Right lobe of liver (tissue), 6 donors: Measurements from ENCODE around the gene PDIA4. TPM values are rescaled to one million over a fixed set of nuclear protein-coding genes. Genes with fewer than 3 reads are reported as not detected.
A peak's percentile ranks its signal among the peaks of the same experiment; 100 is the strongest.

Experiments used
- ATAC-seq, 4 donors: fragments of 200-7000 bp; cut with Tn5 transposase; one replicate each; pipeline ENCODE4 v1.9.1; 2020; ENCODE audit warnings: mild to moderate bottlenecking in 4 of 4, moderate library complexity in 4 of 4
- DNase-seq, 3 donors: peaks; one replicate each; pipeline ENCODE4 v3.0.0-alpha.2; 2020
- H3K27ac ChIP-seq, 3 donors: fragments of 200-600 bp; one replicate each; pipeline ENCODE4 v1.8.0; 2022
- H3K27me3 ChIP-seq, 2 donors: fragments of 200-600 bp; one replicate each; pipeline ENCODE4 v1.8.0; 2022
- H3K36me3 ChIP-seq, 4 donors: fragments of 200-600 bp; sonication (generic) in 1 of 4; one replicate each; pipeline versions ENCODE4 v1.5.1 to v1.8.0; 2017 to 2022; ENCODE audit warnings: control low read depth in 1 of 4
- H3K4me1 ChIP-seq, 4 donors: fragments of 200-600 bp; sonication (generic) in 1 of 4; one replicate each; pipeline versions ENCODE4 v1.5.1 to v1.8.0; 2017 to 2022; ENCODE audit warnings: control low read depth in 1 of 4
- H3K4me3 ChIP-seq, 3 donors: fragments of 200-600 bp; one replicate each; pipeline ENCODE4 v1.8.0; 2022
- H3K9me3 ChIP-seq, 4 donors: fragments of 200-600 bp; sonication (generic) in 1 of 4; one replicate each; pipeline versions ENCODE4 v1.5.1 to v1.8.0; 2017 to 2022; ENCODE audit warnings: control low read depth in 1 of 4
- CTCF ChIP-seq, 4 donors: fragments of 200-600 bp in 3 of 4; fragments of 450-650 bp in 1 of 4; IDR thresholded peaks; one replicate each; pipeline versions ENCODE4 v1.5.1 to v1.8.0; 2016 to 2022; ENCODE audit warnings: antibody characterized with exemption in 4 of 4, mild to moderate bottlenecking in 2 of 4
- POLR2A ChIP-seq: fragments of 450-650 bp; IDR thresholded peaks from one replicate; pipeline ENCODE4 v1.6.1; 2017; ENCODE audit warnings: antibody characterized with exemption, mild to moderate bottlenecking
- WGBS: methylation state at CpG from one replicate; pipeline ENCODE4 v1.1.6; 2018; ENCODE audit warnings: low coverage, low lambda C conversion rate; ENCODE audit not compliant: insufficient coverage; ENCODE audit errors: missing lambda C conversion rate; 5-methylcytosine and 5-hydroxymethylcytosine counted together
- intact Hi-C, 2 donors: fragments of 100-400 bp; cut with DNase I; formaldehyde crosslinking; loops; one replicate each; pipeline versions ENCODE4 v1.11.2 to v1.14.1; 2022
- total RNA-seq, 6 experiments: library from RNA; depleted of rRNA in 2 of 6; stranded (reverse); fragments of >200 nt in 2 of 6; fragmentation: NEBNext Ultra II Directional in 3 of 6; extraction: Animal tissue kit (Norgen Biotek cat#: 25700) in 3 of 6; gene quantifications; one replicate each; pipeline versions ENCODE4 v1.1.0 to v1.2.4, GENCODE V29; 2016 to 2023
- donor health status: DM: no; HTN: yes; CAD: no.
- donor health status: DM: no; HTN: no; CAD: no.
- donor health status: DM: no; HTN: no; CAD: no.
- donor health status: DM: no; HTN: yes; CAD: no.
- donor health status: DM: no; HTN: yes; CAD: no.

The PDIA4 gene
- total RNA-seq, 6 experiments from 2014 or later = 218 to 368 (median 272) TPM

- DNase-seq = no peak
- WGBS = 78% methylated on average over 5 of the region's 5 CpGs
- H3K4me3 ChIP-seq = no peak overlapping the region
- ATAC-seq = no peak
- no peaks in the 10 kb centered on the region for H3K27me3 ChIP-seq
- peaks cover 0 to 43% (median 25%) of the 10 kb centered on the region in 4 donors for H3K36me3 ChIP-seq
- no peak overlapping the region for H3K27ac ChIP-seq
- no peak for TF ChIP-seq POLR2A
- no peak for TF ChIP-seq CTCF (IDR thresholded peaks at IDR 0.05)
- no peaks in the 10 kb centered on the region for H3K4me1 ChIP-seq
- no peaks in the 10 kb centered on the region for H3K9me3 ChIP-seq
- intact Hi-C loops = loop anchor here in 1 of 2 donors (10.0 kb wide), 1 partner anchor 94 kb away; the partner anchor contains the start of gene ZNF786
Measured at GRCh38 chr7:149000961-149001360, 27.3 kb downstream of the PDIA4 start.

- no peaks in the 10 kb centered on the region for H3K27me3 ChIP-seq
- 69% methylated on average over 6 of the region's 6 CpGs for WGBS
- no peak for TF ChIP-seq POLR2A
- DNase-seq (no peak), ATAC-seq (no peak)
- H3K4me3 ChIP-seq = no peak overlapping the region
- intact Hi-C loops = no loop called here
- no peaks in the 10 kb centered on the region for H3K4me1 ChIP-seq
- no peaks in the 10 kb centered on the region for H3K9me3 ChIP-seq
- H3K36me3 ChIP-seq = peaks cover 0 to 28% (median 12%) of the 10 kb centered on the region in 4 donors
- no peak overlapping the region for H3K27ac ChIP-seq
Measured at GRCh38 chr7:148999192-148999591, 29.1 kb downstream of the PDIA4 start.

GRCh38 chr7:148997497-148997896 lies 30.8 kb downstream of the PDIA4 start:
- ATAC-seq = no peak
- Histone ChIP-seq H3K9me3 (no peaks in the 10 kb centered on the region), H3K4me1 (no peaks in the 10 kb centered on the region), H3K27me3 (no peaks in the 10 kb centered on the region), H3K4me3 (no peak overlapping the region), H3K36me3 (peaks cover 0 to 11% (median 1%) of the 10 kb centered on the region in 4 donors), H3K27ac (no peak overlapping the region)
- WGBS = 92% methylated on average over 4 of the region's 4 CpGs
- TF ChIP-seq CTCF (IDR thresholded peaks at IDR 0.05) = no peak
- TF ChIP-seq POLR2A = no peak
- intact Hi-C loops = no loop called here
- no peak for DNase-seq

GRCh38 chr7:148994576-148994975 lies 33.7 kb downstream of the PDIA4 start:
- 20% methylated on average over 1 of the region's 3 CpGs for WGBS
- intact Hi-C loops = no loop called here
- Histone ChIP-seq H3K4me3 (no peak overlapping the region), H3K27me3 (no peaks in the 10 kb centered on the region), H3K4me1 (no peaks in the 10 kb centered on the region), H3K27ac (no peak overlapping the region), H3K9me3 (no peaks in the 10 kb centered on the region), H3K36me3 (no peaks in the 10 kb centered on the region)
- ATAC-seq = no peak
- peak in 1 of 3 donors; percentile 33 for DNase-seq
- TF ChIP-seq CTCF (IDR thresholded peaks at IDR 0.05) (no peak), POLR2A (no peak)

GRCh38 chr7:148993193-148993592 lies 35.1 kb downstream of the PDIA4 start:
- DNase-seq (peak in 1 of 3 donors; percentile 31), ATAC-seq (no peak)
- H3K4me1 ChIP-seq = no peaks in the 10 kb centered on the region
- no peaks in the 10 kb centered on the region for H3K27me3 ChIP-seq
- H3K4me3 ChIP-seq = no peak overlapping the region
- no peak overlapping the region for H3K27ac ChIP-seq
- intact Hi-C loops = no loop called here
- no peaks in the 10 kb centered on the region for H3K36me3 ChIP-seq
- no peaks in the 10 kb centered on the region for H3K9me3 ChIP-seq
- TF ChIP-seq POLR2A = no peak
- no peak for TF ChIP-seq CTCF (IDR thresholded peaks at IDR 0.05)
- 100% methylated on average over 1 of the region's 8 CpGs for WGBS
